CD4-positive, alpha-beta T cell treated with Interleukin-10 for 1 hour (primary cell): Measurements from ENCODE around the gene BDKRB1.
A peak's percentile ranks its signal among the peaks of the same experiment; 100 is the strongest.

ENCODE experiments used
- DNase-seq: peaks from one replicate; pipeline ENCODE4 v3.0.0-alpha.2; 2020

BDKRB1 gene

GRCh38 chr14:96263347-96264199 lies 7.6 kb downstream of the BDKRB1 start:
- no peak for DNase-seq

- DNase-seq = no peak
These were observed 8.2 kb downstream of the BDKRB1 start for GRCh38 chr14:96264200-96264553.

- DNase-seq = no peak
These were observed 8.8 kb downstream of the BDKRB1 start for GRCh38 chr14:96264853-96265252.

GRCh38 chr14:96265383-96266095 lies 9.5 kb downstream of the BDKRB1 start:
- no peak for DNase-seq

- DNase-seq = no peak
These were observed 11.3 kb downstream of the BDKRB1 start for GRCh38 chr14:96267336-96267735.

- DNase-seq = no peak
These were observed 11.9 kb downstream of the BDKRB1 start for GRCh38 chr14:96267916-96268315.

GRCh38 chr14:96268431-96269358 lies 12.7 kb downstream of the BDKRB1 start:
- DNase-seq = no peak

- no peak for DNase-seq
These were observed 13.3 kb downstream of the BDKRB1 start for GRCh38 chr14:96269359-96269710.

GRCh38 chr14:96270565-96271420 lies 14.8 kb downstream of the BDKRB1 start:
- DNase-seq = no peak

- DNase-seq = no peak
These were observed 15.4 kb downstream of the BDKRB1 start for GRCh38 chr14:96271421-96271762.

GRCh38 chr14:96272777-96273473 lies 16.9 kb downstream of the BDKRB1 start:
- no peak for DNase-seq

GRCh38 chr14:96273629-96274028 lies 17.6 kb downstream of the BDKRB1 start:
- DNase-seq = no peak

GRCh38 chr14:96274122-96274521 lies 18.1 kb downstream of the BDKRB1 start:
- DNase-seq = no peak

GRCh38 chr14:96274543-96274942 lies 18.5 kb downstream of the BDKRB1 start:
- no peak for DNase-seq

GRCh38 chr14:96275177-96276112 lies 19.4 kb downstream of the BDKRB1 start:
- DNase-seq = peak; percentile 57

GRCh38 chr14:96277890-96278289 lies 21.9 kb downstream of the BDKRB1 start:
- DNase-seq = no peak

GRCh38 chr14:96279564-96279963 lies 23.6 kb downstream of the BDKRB1 start:
- no peak for DNase-seq

- DNase-seq = no peak
These were observed 24.1 kb downstream of the BDKRB1 start for GRCh38 chr14:96280104-96280503.

GRCh38 chr14:96281486-96281885 lies 25.5 kb downstream of the BDKRB1 start:
- DNase-seq = no peak

GRCh38 chr14:96284008-96284407 lies 28.0 kb downstream of the BDKRB1 start:
- DNase-seq = no peak

- no peak for DNase-seq
These were observed 28.4 kb downstream of the BDKRB1 start for GRCh38 chr14:96284430-96284829.
